Measurements from ENCODE around the gene OAT.
"Not testable (repeated sequence)": the region's sequence is repeated elsewhere in the genome, so short reads cannot be mapped to it uniquely, and the experiment has no call there.

OAT gene

DNA sequence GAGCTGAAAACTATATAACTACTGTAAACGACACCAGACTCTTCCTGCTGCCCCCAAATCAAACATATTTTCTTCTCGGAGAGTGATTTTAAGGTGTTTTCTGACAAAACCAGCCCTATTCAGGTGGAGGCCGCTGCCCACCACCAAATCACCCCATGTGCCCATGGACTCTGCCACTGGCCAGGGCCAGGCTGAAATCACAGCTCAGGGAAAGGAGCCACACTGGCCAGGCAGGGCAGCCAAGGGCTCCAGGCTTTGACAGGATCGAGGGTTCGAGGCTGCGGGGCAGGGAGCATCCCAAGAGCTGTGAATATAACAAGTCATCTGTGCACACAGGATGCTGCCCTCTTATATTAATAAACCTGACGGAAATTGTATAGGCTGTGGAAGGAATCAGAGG is 48.3 kb downstream of the OAT start:
- Histone ChIP-seq H3K9me3 (ENCODE audit: control insufficient read depth in 1 of 2, low read length in 2 of 2) (no peaks in the 10 kb centered on the region), H3K36me3 (ENCODE audit: control insufficient read depth in 1 of 2, insufficient read depth in 2 of 2, low read length in 2 of 2) (no peaks in the 10 kb centered on the region), H3K27me3 (ENCODE audit: control insufficient read depth in 1 of 2, insufficient read depth in 2 of 2, low read length in 2 of 2) (peaks cover 0 to 3% of the 10 kb centered on the region in 2 donors)

DNA sequence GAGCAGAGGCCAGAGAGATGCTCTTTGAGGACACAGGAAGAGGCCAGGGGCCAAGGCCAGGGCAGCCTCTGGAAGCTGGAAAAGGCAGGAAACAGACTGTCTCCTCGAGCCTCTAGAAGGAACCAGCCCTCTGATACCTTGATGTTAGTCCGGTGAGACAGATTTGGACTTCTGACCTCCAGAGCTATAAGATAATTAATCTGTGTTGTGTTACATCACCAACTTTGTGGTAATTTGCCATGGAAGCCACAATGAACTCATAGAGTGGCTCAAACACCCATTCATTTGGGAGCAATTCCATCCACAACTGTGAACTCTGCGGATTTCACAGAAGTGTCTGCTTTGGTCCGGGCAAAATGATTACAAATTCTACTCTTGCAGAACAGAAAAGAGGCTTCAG is 48.7 kb downstream of the OAT start:
- H3K36me3 ChIP-seq (ENCODE audit: control insufficient read depth in 1 of 2, insufficient read depth in 2 of 2, low read length in 2 of 2): no peaks in the 10 kb centered on the region
- no peak overlapping the region for H3K4me3 ChIP-seq (ENCODE audit: low read depth in 1 of 2, low read length in 2 of 2)
- no peaks in the 10 kb centered on the region for H3K4me1 ChIP-seq (ENCODE audit: control insufficient read depth in 1 of 2, insufficient read depth in 2 of 2, low read length in 2 of 2)
- H3K27me3 ChIP-seq (ENCODE audit: control insufficient read depth in 1 of 2, insufficient read depth in 2 of 2, low read length in 2 of 2): peaks cover 0 to 3% of the 10 kb centered on the region in 2 donors
- no peak overlapping the region for H3K27ac ChIP-seq (ENCODE audit: low read depth, low read length)
- H3K9me3 ChIP-seq (ENCODE audit: control insufficient read depth in 1 of 2, low read length in 2 of 2): no peaks in the 10 kb centered on the region
- H3K9ac ChIP-seq (ENCODE audit: low read depth in 1 of 2, low read length in 2 of 2): no peak overlapping the region

More for the DNA sequence above, 48.3 kb downstream of the OAT start:
- H3K9ac ChIP-seq (ENCODE audit: low read depth in 1 of 2, low read length in 2 of 2): no peak overlapping the region
- H3K27ac ChIP-seq (ENCODE audit: low read depth, low read length): no peak overlapping the region
- no peak overlapping the region for H3K4me3 ChIP-seq (ENCODE audit: low read depth in 1 of 2, low read length in 2 of 2)
- no peaks in the 10 kb centered on the region for H3K4me1 ChIP-seq (ENCODE audit: control insufficient read depth in 1 of 2, insufficient read depth in 2 of 2, low read length in 2 of 2)

DNA sequence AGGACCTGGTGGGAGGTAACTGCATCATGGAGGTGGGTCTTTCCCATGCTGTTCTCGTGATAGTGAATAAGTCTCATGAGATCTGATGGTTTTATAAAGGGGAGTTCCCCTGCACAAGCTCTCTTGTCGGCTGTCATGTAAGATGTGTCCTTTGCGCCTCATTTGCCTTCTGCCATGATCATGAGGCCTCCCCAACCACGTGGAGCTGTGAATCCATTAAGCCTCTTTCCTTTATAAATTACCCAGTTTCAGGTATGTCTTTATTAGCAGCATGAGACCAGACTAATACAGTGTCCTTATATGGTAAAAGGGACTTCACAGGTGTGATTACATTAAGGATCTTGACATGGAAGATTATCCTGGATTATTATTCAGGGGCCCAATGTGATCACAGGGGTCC is 49.2 kb downstream of the OAT start:
- H3K4me1 ChIP-seq (ENCODE audit: control insufficient read depth in 1 of 2, insufficient read depth in 2 of 2, low read length in 2 of 2); H3K9ac ChIP-seq (ENCODE audit: low read depth in 1 of 2, low read length in 2 of 2); H3K36me3 ChIP-seq (ENCODE audit: control insufficient read depth in 1 of 2, insufficient read depth in 2 of 2, low read length in 2 of 2); H3K27ac ChIP-seq (ENCODE audit: low read depth, low read length); H3K4me3 ChIP-seq (ENCODE audit: low read depth in 1 of 2, low read length in 2 of 2); H3K27me3 ChIP-seq (ENCODE audit: control insufficient read depth in 1 of 2, insufficient read depth in 2 of 2, low read length in 2 of 2); H3K9me3 ChIP-seq (ENCODE audit: control insufficient read depth in 1 of 2, low read length in 2 of 2): not testable (repeated sequence)

DNA sequence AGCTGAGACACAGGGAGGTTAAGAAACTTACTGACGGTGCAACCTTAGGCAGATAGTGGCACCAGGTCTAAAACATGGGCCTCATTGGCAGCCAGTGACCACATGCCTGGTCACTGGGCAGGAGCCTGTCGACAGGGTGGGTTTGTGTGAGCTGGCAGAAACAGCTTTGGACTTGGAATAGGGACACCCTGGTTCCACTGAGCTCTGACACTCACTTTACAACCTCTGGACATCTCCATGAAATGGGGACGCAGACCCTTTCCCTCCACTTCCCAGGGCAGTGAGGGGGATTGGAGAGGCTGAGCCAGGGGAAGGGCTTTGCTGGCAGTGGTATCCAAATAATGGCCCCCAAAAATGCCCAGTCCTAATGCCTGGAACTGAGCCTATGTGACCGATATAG is 49.7 kb downstream of the OAT start:
- Histone ChIP-seq H3K36me3 (ENCODE audit: control insufficient read depth in 1 of 2, insufficient read depth in 2 of 2, low read length in 2 of 2) (no peaks in the 10 kb centered on the region), H3K9ac (ENCODE audit: low read depth in 1 of 2, low read length in 2 of 2) (no peak overlapping the region)

DNA sequence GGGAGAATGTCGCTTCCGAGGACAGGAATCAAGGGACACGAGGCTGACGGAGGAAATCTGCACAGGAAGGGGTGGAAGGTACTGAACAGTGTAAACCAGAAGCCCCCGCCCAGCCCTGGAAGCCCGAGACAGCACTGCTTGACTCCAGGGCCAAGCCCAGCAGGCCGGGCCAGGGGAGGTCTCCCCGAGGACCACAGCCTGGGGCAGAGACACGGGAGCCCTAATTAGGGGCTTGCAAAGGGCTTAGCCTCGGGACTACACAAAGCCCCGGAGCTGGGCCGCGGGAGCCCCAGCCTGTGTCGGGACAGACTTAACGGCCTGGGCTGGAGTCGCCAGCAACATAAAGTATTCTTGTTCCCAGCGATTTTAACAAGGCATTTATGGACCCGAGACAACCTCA is 50.8 kb downstream of the OAT start:
- H3K27ac ChIP-seq (ENCODE audit: low read depth, low read length): no peak overlapping the region
- no peak overlapping the region for H3K9ac ChIP-seq (ENCODE audit: low read depth in 1 of 2, low read length in 2 of 2)
- H3K4me3 ChIP-seq (ENCODE audit: low read depth in 1 of 2, low read length in 2 of 2): no peak overlapping the region
- no peaks in the 10 kb centered on the region for H3K4me1 ChIP-seq (ENCODE audit: control insufficient read depth in 1 of 2, insufficient read depth in 2 of 2, low read length in 2 of 2)
- no peaks in the 10 kb centered on the region for H3K36me3 ChIP-seq (ENCODE audit: control insufficient read depth in 1 of 2, insufficient read depth in 2 of 2, low read length in 2 of 2)
- peaks cover 0 to 2% of the 10 kb centered on the region in 2 donors for H3K27me3 ChIP-seq (ENCODE audit: control insufficient read depth in 1 of 2, insufficient read depth in 2 of 2, low read length in 2 of 2)
- H3K9me3 ChIP-seq (ENCODE audit: control insufficient read depth in 1 of 2, low read length in 2 of 2): no peaks in the 10 kb centered on the region

More for the DNA sequence above, 49.7 kb downstream of the OAT start:
- Histone ChIP-seq H3K4me3 (ENCODE audit: low read depth in 1 of 2, low read length in 2 of 2) (no peak overlapping the region), H3K4me1 (ENCODE audit: control insufficient read depth in 1 of 2, insufficient read depth in 2 of 2, low read length in 2 of 2) (no peaks in the 10 kb centered on the region), H3K27me3 (ENCODE audit: control insufficient read depth in 1 of 2, insufficient read depth in 2 of 2, low read length in 2 of 2) (peaks cover 0 to 3% of the 10 kb centered on the region in 2 donors), H3K27ac (ENCODE audit: low read depth, low read length) (no peak overlapping the region), H3K9me3 (ENCODE audit: control insufficient read depth in 1 of 2, low read length in 2 of 2) (no peaks in the 10 kb centered on the region)

DNA sequence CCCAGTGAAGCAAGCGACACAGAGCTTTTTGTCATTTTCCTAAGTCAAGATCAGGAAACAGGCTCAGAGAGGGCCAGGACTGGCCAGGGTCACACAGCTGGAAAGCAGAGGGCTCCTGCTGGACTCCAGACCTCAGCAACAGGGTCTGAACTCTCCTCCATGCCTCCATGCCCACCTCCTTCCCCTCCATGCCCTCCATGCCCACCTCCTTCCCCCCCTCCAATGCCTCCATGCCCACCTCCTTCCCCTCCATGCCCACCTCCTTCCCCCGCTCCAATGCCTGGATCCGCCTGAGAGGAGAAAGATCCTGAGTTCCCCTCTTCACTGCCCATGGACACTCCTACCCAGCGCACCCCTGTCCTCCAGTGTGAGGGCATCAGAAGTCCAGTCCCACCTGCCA is 51.3 kb downstream of the OAT start:
- Histone ChIP-seq H3K9me3 (ENCODE audit: control insufficient read depth in 1 of 2, low read length in 2 of 2) (no peaks in the 10 kb centered on the region), H3K4me1 (ENCODE audit: control insufficient read depth in 1 of 2, insufficient read depth in 2 of 2, low read length in 2 of 2) (no peaks in the 10 kb centered on the region), H3K27me3 (ENCODE audit: control insufficient read depth in 1 of 2, insufficient read depth in 2 of 2, low read length in 2 of 2) (no peaks in the 10 kb centered on the region), H3K36me3 (ENCODE audit: control insufficient read depth in 1 of 2, insufficient read depth in 2 of 2, low read length in 2 of 2) (no peaks in the 10 kb centered on the region), H3K4me3 (ENCODE audit: low read depth in 1 of 2, low read length in 2 of 2) (no peak overlapping the region), H3K9ac (ENCODE audit: low read depth in 1 of 2, low read length in 2 of 2) (no peak overlapping the region), H3K27ac (ENCODE audit: low read depth, low read length) (no peak overlapping the region)

DNA sequence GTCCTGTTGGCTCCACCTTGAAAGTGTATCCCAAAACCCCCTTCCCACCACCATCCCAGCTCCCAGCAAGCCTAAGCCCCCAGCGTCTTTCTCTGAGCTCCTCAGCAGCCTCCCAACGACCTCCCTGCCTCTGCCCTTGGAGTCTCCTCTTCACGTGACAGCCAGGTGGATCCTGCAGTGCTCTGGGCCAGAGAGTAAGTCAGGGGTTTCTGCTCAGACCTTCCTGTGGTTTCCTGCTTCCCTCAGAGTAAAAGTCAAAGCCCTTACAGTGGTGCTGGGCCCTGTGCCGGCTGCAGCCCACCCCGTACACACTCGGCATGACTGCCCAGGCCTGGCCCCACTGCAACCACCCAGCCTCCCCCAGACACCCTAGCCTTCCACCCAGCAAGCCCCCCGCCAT is 51.9 kb downstream of the OAT start:
- H3K4me3 ChIP-seq (ENCODE audit: low read depth in 1 of 2, low read length in 2 of 2): no peak overlapping the region

DNA sequence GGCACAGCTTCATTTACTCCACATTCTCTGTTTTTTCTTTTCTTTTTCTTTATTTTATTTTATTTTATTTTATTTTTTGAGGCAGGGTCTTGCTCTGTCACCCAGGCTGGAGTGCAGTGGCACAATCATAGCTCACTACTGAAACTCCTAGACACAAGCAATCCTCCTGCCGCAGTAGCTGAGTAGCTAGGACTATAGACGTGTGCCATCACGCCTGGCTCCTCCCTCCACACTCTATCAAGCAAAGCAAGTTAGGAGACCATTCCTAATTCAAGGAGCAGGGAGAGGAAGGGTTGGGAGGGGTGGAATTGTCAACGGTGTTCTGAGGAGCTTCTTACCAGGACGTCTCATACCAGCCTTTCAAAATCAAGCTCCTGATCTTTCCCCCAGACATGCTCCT is 52.4 kb downstream of the OAT start:
- H3K27me3 ChIP-seq (ENCODE audit: control insufficient read depth in 1 of 2, insufficient read depth in 2 of 2, low read length in 2 of 2): no peaks in the 10 kb centered on the region
- no peak overlapping the region for H3K9ac ChIP-seq (ENCODE audit: low read depth in 1 of 2, low read length in 2 of 2)
- H3K36me3 ChIP-seq (ENCODE audit: control insufficient read depth in 1 of 2, insufficient read depth in 2 of 2, low read length in 2 of 2): no peaks in the 10 kb centered on the region
- no peaks in the 10 kb centered on the region for H3K4me1 ChIP-seq (ENCODE audit: control insufficient read depth in 1 of 2, insufficient read depth in 2 of 2, low read length in 2 of 2)
- no peaks in the 10 kb centered on the region for H3K9me3 ChIP-seq (ENCODE audit: control insufficient read depth in 1 of 2, low read length in 2 of 2)
- H3K27ac ChIP-seq (ENCODE audit: low read depth, low read length): no peak overlapping the region
- no peak overlapping the region for H3K4me3 ChIP-seq (ENCODE audit: low read depth in 1 of 2, low read length in 2 of 2)

More for the DNA sequence above, 51.9 kb downstream of the OAT start:
- H3K9me3 ChIP-seq (ENCODE audit: control insufficient read depth in 1 of 2, low read length in 2 of 2): no peaks in the 10 kb centered on the region
- no peaks in the 10 kb centered on the region for H3K4me1 ChIP-seq (ENCODE audit: control insufficient read depth in 1 of 2, insufficient read depth in 2 of 2, low read length in 2 of 2)
- H3K9ac ChIP-seq (ENCODE audit: low read depth in 1 of 2, low read length in 2 of 2): no peak overlapping the region
- no peaks in the 10 kb centered on the region for H3K36me3 ChIP-seq (ENCODE audit: control insufficient read depth in 1 of 2, insufficient read depth in 2 of 2, low read length in 2 of 2)
- H3K27ac ChIP-seq (ENCODE audit: low read depth, low read length): no peak overlapping the region
- no peaks in the 10 kb centered on the region for H3K27me3 ChIP-seq (ENCODE audit: control insufficient read depth in 1 of 2, insufficient read depth in 2 of 2, low read length in 2 of 2)

DNA sequence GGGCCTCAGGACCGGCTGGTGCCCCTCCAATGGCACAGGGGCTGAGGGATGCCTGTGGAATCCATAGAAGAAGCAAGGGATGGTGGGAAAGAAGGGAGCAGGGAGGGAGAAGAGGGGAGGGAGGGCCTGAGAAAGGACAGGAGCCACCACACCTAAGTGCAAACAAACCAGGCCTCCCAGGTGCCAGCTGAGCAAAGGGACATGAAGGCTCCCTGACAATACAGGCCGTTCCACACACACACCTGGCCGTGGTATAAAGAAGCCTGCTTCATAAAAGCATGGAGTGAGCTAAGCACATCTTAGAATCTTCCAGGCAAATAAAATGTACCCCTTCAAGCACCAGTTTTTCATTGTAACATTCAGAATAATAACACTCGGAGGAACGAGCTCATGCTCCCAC is 54.0 kb downstream of the OAT start:
- no peaks in the 10 kb centered on the region for H3K27me3 ChIP-seq (ENCODE audit: control insufficient read depth in 1 of 2, insufficient read depth in 2 of 2, low read length in 2 of 2)
- no peaks in the 10 kb centered on the region for H3K4me1 ChIP-seq (ENCODE audit: control insufficient read depth in 1 of 2, insufficient read depth in 2 of 2, low read length in 2 of 2)
- no peak overlapping the region for H3K9ac ChIP-seq (ENCODE audit: low read depth in 1 of 2, low read length in 2 of 2)
- H3K9me3 ChIP-seq (ENCODE audit: control insufficient read depth in 1 of 2, low read length in 2 of 2): no peaks in the 10 kb centered on the region
- no peak overlapping the region for H3K27ac ChIP-seq (ENCODE audit: low read depth, low read length)
- no peak overlapping the region for H3K4me3 ChIP-seq (ENCODE audit: low read depth in 1 of 2, low read length in 2 of 2)
- H3K36me3 ChIP-seq (ENCODE audit: control insufficient read depth in 1 of 2, insufficient read depth in 2 of 2, low read length in 2 of 2): no peaks in the 10 kb centered on the region

DNA sequence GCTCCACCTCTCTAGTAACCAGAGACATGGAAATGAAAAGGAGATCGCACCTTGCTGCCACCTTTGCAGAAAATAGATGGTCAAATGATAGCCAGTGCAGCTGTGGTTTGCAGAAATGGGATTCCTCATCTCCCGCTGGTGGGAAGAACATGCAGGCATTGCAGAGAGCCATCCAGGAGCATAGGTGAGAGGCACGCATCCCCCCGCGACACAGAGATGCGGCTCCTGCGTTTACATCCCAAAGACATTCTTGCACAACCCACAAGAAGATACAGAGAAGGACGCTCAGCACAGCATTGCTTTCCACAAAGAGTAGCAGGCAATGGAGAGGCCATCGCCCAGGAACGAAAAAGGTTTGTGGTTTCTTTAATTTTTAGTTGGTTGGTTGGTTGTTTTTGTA is 56.2 kb downstream of the OAT start:
- no peak overlapping the region for H3K9ac ChIP-seq (ENCODE audit: low read depth in 1 of 2, low read length in 2 of 2)
- no peaks in the 10 kb centered on the region for H3K9me3 ChIP-seq (ENCODE audit: control insufficient read depth in 1 of 2, low read length in 2 of 2)
- no peaks in the 10 kb centered on the region for H3K4me1 ChIP-seq (ENCODE audit: control insufficient read depth in 1 of 2, insufficient read depth in 2 of 2, low read length in 2 of 2)
- H3K4me3 ChIP-seq (ENCODE audit: low read depth in 1 of 2, low read length in 2 of 2): no peak overlapping the region
- no peaks in the 10 kb centered on the region for H3K36me3 ChIP-seq (ENCODE audit: control insufficient read depth in 1 of 2, insufficient read depth in 2 of 2, low read length in 2 of 2)
- no peaks in the 10 kb centered on the region for H3K27me3 ChIP-seq (ENCODE audit: control insufficient read depth in 1 of 2, insufficient read depth in 2 of 2, low read length in 2 of 2)
- no peak overlapping the region for H3K27ac ChIP-seq (ENCODE audit: low read depth, low read length)

DNA sequence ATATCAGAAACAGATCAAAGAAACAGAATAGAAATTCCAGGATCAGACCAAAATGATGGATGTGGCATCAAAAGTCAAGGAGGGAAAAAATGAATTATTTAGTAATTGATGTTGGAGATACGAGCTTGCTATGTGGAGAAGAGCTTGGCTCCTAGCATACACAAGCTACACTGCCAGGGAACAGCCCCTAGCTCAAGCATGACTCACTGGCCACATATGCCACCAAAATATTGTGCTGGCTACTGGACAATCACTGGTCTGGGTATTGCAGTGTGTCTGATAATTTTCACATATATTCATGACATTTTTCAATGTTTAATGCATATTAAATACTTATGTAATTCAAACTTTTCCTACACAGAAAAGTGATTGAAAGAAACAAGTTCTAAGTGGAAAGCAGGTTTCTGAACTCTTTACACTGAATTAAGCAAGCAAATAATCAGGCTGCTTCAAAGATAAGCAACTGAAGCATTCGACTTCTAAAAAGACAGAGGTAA is 59.3 kb downstream of the OAT start:
- H3K9ac ChIP-seq (ENCODE audit: low read depth in 1 of 2, low read length in 2 of 2): no peak overlapping the region
- H3K27ac ChIP-seq (ENCODE audit: low read depth, low read length): no peak overlapping the region
- no peaks in the 10 kb centered on the region for H3K27me3 ChIP-seq (ENCODE audit: control insufficient read depth in 1 of 2, insufficient read depth in 2 of 2, low read length in 2 of 2)
- H3K9me3 ChIP-seq (ENCODE audit: control insufficient read depth in 1 of 2, low read length in 2 of 2): no peaks in the 10 kb centered on the region
- no peaks in the 10 kb centered on the region for H3K36me3 ChIP-seq (ENCODE audit: control insufficient read depth in 1 of 2, insufficient read depth in 2 of 2, low read length in 2 of 2)
- H3K4me1 ChIP-seq (ENCODE audit: control insufficient read depth in 1 of 2, insufficient read depth in 2 of 2, low read length in 2 of 2): peaks cover 0 to 5% of the 10 kb centered on the region in 2 donors
- H3K4me3 ChIP-seq (ENCODE audit: low read depth in 1 of 2, low read length in 2 of 2): no peak overlapping the region

Measured in duodenal mucosa (tissue), 2 donors.